GM12878 (cell line): Measurements from ENCODE around the gene AMBP. TPM values are rescaled to one million over a fixed set of nuclear protein-coding genes. Genes with fewer than 3 reads are reported as not detected.

Experiments
- ATAC-seq: fragments of 200-7000 bp; cut with Tn5 transposase; 3 replicates; pipeline ENCODE4 v1.9.1; 2020; ENCODE audit warnings: mild to moderate bottlenecking, moderate library complexity
- BruUV-seq: library from RNA; stranded (reverse); fragments of 400-500 nt; replicated peaks from 2 replicates; lab custom pipeline; 2021; lab: Mats Ljungman, UMichigan
- CTCF ChIA-PET: fragments of 300-600 bp; sonication (Branson Sonifier 250); formaldehyde crosslinking; extraction: SDS; loops from one replicate; lab custom pipeline; 2021; ENCODE audit warnings: inconsistent platforms; lab: Yijun Ruan, JAX
- POLR2A ChIA-PET: fragments of 350-600 bp; formaldehyde crosslinking; extraction: SDS; loops from one replicate; lab custom pipeline; 2021; ENCODE audit warnings: inconsistent platforms; lab: Charles Lee
- RAD21 ChIA-PET: fragments of 300-600 bp; sonication (Branson Sonifier 250); formaldehyde crosslinking; loops from one replicate; lab custom pipeline; 2023; ENCODE audit warnings: antibody characterized with exemption; ENCODE audit not compliant: unreplicated experiment; lab: Charles Lee
- SMC1A ChIA-PET: fragments of 300-600 bp; sonication (Branson Sonifier 250); formaldehyde crosslinking; loops from one replicate; lab custom pipeline; 2023; ENCODE audit not compliant: unreplicated experiment, uncharacterized antibody; lab: Charles Lee
- DNase-seq: peaks from one replicate; pipeline ENCODE4 v3.0.0-alpha.2; 2011; ENCODE audit warnings: low read depth, low spot score
- FAIRE-seq: peaks from 3 replicates; lab custom pipeline; 2011; peaks lifted over from hg19 to GRCh38; lab: Jason Lieb, UNC
- H2AFZ ChIP-seq: 2 replicates; pipeline ENCODE4 v1.6.0; 2011; ENCODE audit warnings: low read depth, low read length, control low read depth; ENCODE audit not compliant: control insufficient read depth
- H3K27ac ChIP-seq: 2 replicates; pipeline ENCODE4 v1.5.1; 2011; ENCODE audit warnings: control low read depth; ENCODE audit not compliant: control insufficient read depth, insufficient read depth
- H3K27me3 ChIP-seq, 2 experiments: replicated peaks in 1 of 2; 2 replicates each; pipeline versions ENCODE4 v1.6.0 to v1.6.1; 2011; ENCODE audit warnings: low read length in 1 of 2; ENCODE audit not compliant: control insufficient read depth in 2 of 2, insufficient read depth in 2 of 2
- H3K36me3 ChIP-seq, 2 experiments: 2 replicates each; pipeline ENCODE4 v1.5.1; 2011; ENCODE audit warnings: low read length in 1 of 2; ENCODE audit not compliant: control insufficient read depth in 2 of 2, insufficient read depth in 2 of 2
- H3K4me1 ChIP-seq: 2 replicates; pipeline ENCODE4 v1.6.1; 2011; ENCODE audit warnings: mild to moderate bottlenecking, low read length, moderate library complexity, mixed read lengths; ENCODE audit not compliant: control insufficient read depth, insufficient read depth
- H3K4me2 ChIP-seq: 2 replicates; pipeline ENCODE4 v1.6.0; 2011; ENCODE audit warnings: control low read depth; ENCODE audit not compliant: control insufficient read depth, insufficient read depth
- H3K4me3 ChIP-seq: fragments of 200-600 bp; sonication (generic); 2 replicates; pipeline ENCODE4 v1.5.1; 2016
- H3K79me2 ChIP-seq: 2 replicates; pipeline ENCODE4 v1.6.0; 2011; ENCODE audit warnings: low read length; ENCODE audit not compliant: control insufficient read depth, insufficient read depth
- H3K9ac ChIP-seq: 2 replicates; pipeline ENCODE4 v1.8.0; 2011; ENCODE audit warnings: low read length, control low read depth, mixed read lengths; ENCODE audit not compliant: control insufficient read depth, insufficient read depth
- H3K9me3 ChIP-seq: replicated peaks from 3 replicates; pipeline ENCODE4 v1.5.1; 2011; ENCODE audit warnings: mild to moderate bottlenecking, low read length; ENCODE audit not compliant: control insufficient read depth, insufficient read depth
- H4K20me1 ChIP-seq: 2 replicates; pipeline ENCODE4 v1.6.0; 2011; ENCODE audit not compliant: control insufficient read depth, insufficient read depth
- CBFB ChIP-seq: IDR thresholded peaks from 2 replicates; pipeline ENCODE4 v1.6.1; 2016; ENCODE audit warnings: antibody characterized with exemption, low read depth
- CHD4 ChIP-seq: fragments of 200-600 bp; sonication (generic); IDR thresholded peaks from 2 replicates; pipeline ENCODE4 v1.6.1; 2016; ENCODE audit warnings: mild to moderate bottlenecking
- MEF2A ChIP-seq: IDR thresholded peaks from 2 replicates; pipeline ENCODE4 v1.6.1; 2011; ENCODE audit warnings: low read depth, mild to moderate bottlenecking, low read length, moderate library complexity; ENCODE audit not compliant: insufficient read depth
- NR2C2 ChIP-seq: IDR thresholded peaks from 2 replicates; pipeline ENCODE4 v1.6.1; 2011; ENCODE audit warnings: borderline replicate concordance, low read depth; ENCODE audit not compliant: control insufficient read depth, insufficient read length
- SP1 ChIP-seq: IDR thresholded peaks from one replicate; pipeline ENCODE4 v1.6.1; 2011; ENCODE audit warnings: low read depth, low read length
- ZBED1 ChIP-seq: IDR thresholded peaks from 2 replicates; pipeline ENCODE4 v1.6.1; 2016; ENCODE audit warnings: borderline replicate concordance
- WGBS: methylation state at CpG from one replicate; pipeline ENCODE4 v1.1.6; 2016; ENCODE audit warnings: low lambda C conversion rate; ENCODE audit not compliant: insufficient replicate concordance, insufficient coverage; ENCODE audit errors: missing lambda C conversion rate; 5-methylcytosine and 5-hydroxymethylcytosine counted together
- in situ Hi-C: fragments of 300-500 bp; cut with MboI; formaldehyde crosslinking; loops from 9 replicates; pipeline ENCODE4 v1.14.3; 2018; ENCODE audit warnings: mixed read lengths
- intact Hi-C: fragments of 100-400 bp; cut with micrococcal nuclease; formaldehyde crosslinking; loops from one replicate; pipeline ENCODE4 v1.14.2; 2022; ENCODE audit not compliant: unreplicated experiment
- polyA plus RNA-seq, 11 experiments: library from polyadenylated mRNA; depleted of rRNA in 4 of 11; unstranded in 6 of 11; stranded (reverse) in 5 of 11; fragments of >200 nt; fragmentation: Nextera tagmentation in 4 of 11; fragmentation: Illumina TruSeq in 1 of 11; extraction: Ambion mirVana in 4 of 11; extraction: Trizol in 1 of 11; gene quantifications; 1 replicate in 1 of 11; 2 replicates in 10 of 11; pipeline versions ENCODE4 v1.2.1 to v1.2.3, GENCODE V29; 2011 to 2016; ENCODE audit warnings: inconsistent platforms in 2 of 11, missing spikeins in 2 of 11, low read depth in 1 of 11
- total RNA-seq, 4 experiments: library from RNA; depleted of rRNA in 3 of 4; stranded (reverse); fragments of >200 nt in 3 of 4; fragmentation: Illumina TruSeq in 1 of 4; extraction: Trizol in 1 of 4; gene quantifications; 2 replicates each; pipeline versions ENCODE4 v1.2.1 to v1.2.3, GENCODE V29; 2013 to 2021
- TF ChIP-seq, protein P1 (sequence below): IDR thresholded peaks from 2 replicates; pipeline ENCODE4 v1.6.1; 2012; ENCODE audit warnings: improper control_type of control experiment, low read depth, low read length; ENCODE audit not compliant: insufficient replicate concordance

Gene AMBP
- total and polyA plus RNA-seq, 10 of the 15 experiments (the other 5 are each of a cell fraction or from before 2014, with no cell fraction given): 0.11 to 2.3 (median 0.18) TPM; not detected in 7

DNA sequence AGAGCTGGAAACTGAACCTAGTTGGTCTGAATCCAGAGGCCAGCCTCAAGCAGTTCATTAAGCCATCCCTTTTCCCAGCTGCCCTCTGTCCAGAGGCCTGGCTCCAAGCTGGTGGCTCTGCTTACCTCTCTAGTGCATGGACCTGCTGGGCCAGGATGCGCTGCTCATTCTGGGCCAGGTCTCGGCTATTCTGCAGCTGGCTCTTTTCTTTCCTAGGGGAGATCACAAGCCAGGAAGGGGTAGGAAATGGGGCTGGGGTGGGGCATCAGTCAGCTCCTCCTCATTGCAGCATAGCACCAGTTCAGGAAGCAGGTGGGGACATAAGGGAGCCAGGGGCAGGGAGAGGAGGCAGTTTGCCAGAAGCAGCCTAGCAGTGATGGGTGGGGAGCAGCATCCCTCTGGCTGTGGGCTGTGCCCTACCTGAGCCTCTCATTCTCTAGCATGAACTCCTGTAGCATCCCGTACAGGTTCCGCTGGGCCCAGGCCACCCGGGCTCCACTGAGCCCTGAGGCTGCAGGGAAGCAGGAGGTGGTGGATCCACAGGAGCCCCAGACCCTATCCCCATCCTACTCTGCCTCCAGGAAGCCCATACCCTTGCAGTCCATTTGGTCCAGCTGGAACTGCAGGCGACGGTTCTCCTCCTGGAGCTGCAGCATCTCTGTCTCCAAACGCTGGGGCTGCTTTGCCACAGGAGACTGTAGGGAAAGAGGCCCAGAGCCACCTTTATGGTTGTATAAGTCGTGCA lies 15.8 kb upstream of the AMBP start:
- TF ChIP-seq MEF2A (no peak), CHD4 (no peak), NR2C2 (no peak), SP1 (no peak), ZBED1 (no peak), CBFB (no peak)
- TF ChIP-seq, protein P1, sequence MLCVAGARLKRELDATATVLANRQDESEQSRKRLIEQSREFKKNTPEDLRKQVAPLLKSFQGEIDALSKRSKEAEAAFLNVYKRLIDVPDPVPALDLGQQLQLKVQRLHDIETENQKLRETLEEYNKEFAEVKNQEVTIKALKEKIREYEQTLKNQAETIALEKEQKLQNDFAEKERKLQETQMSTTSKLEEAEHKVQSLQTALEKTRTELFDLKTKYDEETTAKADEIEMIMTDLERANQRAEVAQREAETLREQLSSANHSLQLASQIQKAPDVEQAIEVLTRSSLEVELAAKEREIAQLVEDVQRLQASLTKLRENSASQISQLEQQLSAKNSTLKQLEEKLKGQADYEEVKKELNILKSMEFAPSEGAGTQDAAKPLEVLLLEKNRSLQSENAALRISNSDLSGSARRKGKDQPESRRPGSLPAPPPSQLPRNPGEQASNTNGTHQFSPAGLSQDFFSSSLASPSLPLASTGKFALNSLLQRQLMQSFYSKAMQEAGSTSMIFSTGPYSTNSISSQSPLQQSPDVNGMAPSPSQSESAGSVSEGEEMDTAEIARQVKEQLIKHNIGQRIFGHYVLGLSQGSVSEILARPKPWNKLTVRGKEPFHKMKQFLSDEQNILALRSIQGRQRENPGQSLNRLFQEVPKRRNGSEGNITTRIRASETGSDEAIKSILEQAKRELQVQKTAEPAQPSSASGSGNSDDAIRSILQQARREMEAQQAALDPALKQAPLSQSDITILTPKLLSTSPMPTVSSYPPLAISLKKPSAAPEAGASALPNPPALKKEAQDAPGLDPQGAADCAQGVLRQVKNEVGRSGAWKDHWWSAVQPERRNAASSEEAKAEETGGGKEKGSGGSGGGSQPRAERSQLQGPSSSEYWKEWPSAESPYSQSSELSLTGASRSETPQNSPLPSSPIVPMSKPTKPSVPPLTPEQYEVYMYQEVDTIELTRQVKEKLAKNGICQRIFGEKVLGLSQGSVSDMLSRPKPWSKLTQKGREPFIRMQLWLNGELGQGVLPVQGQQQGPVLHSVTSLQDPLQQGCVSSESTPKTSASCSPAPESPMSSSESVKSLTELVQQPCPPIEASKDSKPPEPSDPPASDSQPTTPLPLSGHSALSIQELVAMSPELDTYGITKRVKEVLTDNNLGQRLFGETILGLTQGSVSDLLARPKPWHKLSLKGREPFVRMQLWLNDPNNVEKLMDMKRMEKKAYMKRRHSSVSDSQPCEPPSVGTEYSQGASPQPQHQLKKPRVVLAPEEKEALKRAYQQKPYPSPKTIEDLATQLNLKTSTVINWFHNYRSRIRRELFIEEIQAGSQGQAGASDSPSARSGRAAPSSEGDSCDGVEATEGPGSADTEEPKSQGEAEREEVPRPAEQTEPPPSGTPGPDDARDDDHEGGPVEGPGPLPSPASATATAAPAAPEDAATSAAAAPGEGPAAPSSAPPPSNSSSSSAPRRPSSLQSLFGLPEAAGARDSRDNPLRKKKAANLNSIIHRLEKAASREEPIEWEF: no peak
- Histone ChIP-seq H4K20me1 (no peaks in the 10 kb centered on the region), H3K4me2 (no peak overlapping the region), H3K36me3 (no peaks in the 10 kb centered on the region), H3K9me3 (no peaks in the 10 kb centered on the region), H3K9ac (no peak overlapping the region), H3K27me3 (no peaks in the 10 kb centered on the region; a peak in 2 of 4 replicates), H3K27ac (no peak overlapping the region), H3K4me3 (no peak overlapping the region), H3K4me1 (no peaks in the 10 kb centered on the region), H2AFZ (no peak overlapping the region), H3K79me2 (no peaks in the 10 kb centered on the region)
- ChIA-PET SMC1A (no interaction called here), POLR2A (interaction anchor here (0.5 kb wide), 1 partner anchor 574 kb away, joined by 5 read pairs; no protein-coding TSS in a partner anchor), CTCF (interaction anchor here (3.9 to 4.0 kb wide), 2 partner anchors 11 to 13 kb away, joined by 16 to 19 read pairs; no protein-coding TSS in a partner anchor), RAD21 (no interaction called here)
- in situ Hi-C loops: loop anchor here (25.0 kb wide), 1 partner anchor 193 kb away; no protein-coding TSS in a partner anchor
- FAIRE-seq (no peak), DNase-seq (no peak), ATAC-seq (no peak)
- WGBS: 19% methylated on average over 9 of the region's 9 CpGs
- intact Hi-C loops: no loop called here
- no TSS peak for BruUV-seq
